GM19023 (cell line): ENCODE data around the gene ZNF804B.
"Not testable (repeated sequence)": the region's sequence is repeated elsewhere in the genome, so short reads cannot be mapped to it uniquely, and the experiment has no call there.

ENCODE experiments used
- ATAC-seq: cut with Tn5 transposase; IDR thresholded peaks from one replicate; pipeline ENCODE4 v1.9.1; 2021; ENCODE audit warnings: mild to moderate bottlenecking, moderate library complexity; ENCODE audit not compliant: unreplicated experiment

The ZNF804B gene

DNA sequence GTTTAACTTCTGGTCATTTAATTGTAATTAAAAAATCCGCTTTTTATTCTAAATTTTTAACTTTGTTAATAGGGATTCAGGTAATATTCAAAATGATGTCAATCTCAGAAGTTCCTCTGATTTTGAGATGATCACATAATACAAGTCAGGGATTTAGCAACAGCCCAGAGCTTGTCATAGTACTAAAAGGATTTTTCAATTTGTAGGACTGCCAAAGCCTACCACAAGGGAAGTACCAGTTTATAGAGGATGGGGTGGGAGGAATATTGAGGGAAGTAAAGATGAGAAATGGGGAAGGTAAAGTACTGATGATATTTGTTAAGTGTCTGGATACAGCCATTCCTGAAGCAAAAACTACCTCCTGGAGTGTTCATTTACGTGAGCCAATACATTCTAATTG, 314.3 kb downstream of the ZNF804B start:
- no peak for ATAC-seq

DNA sequence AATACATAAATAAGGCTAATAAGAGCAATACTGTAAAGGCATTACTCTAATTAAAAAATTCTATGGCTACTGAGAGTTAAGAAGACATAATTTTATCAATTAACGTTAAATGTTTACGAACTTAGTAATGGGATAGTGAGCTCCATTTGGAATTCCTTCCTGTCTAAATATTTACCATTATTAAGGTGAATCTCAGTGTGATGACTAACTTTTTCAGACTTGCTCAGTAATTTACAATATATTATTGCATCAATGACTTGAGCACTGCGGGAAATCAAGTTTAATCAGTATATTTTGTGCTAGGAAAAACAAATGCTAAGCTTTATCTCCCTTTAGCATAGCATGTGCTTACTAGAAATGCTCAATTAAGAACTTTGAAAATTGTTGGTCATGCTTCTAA, 318.5 kb downstream of the ZNF804B start:
- ATAC-seq, result no peak

DNA sequence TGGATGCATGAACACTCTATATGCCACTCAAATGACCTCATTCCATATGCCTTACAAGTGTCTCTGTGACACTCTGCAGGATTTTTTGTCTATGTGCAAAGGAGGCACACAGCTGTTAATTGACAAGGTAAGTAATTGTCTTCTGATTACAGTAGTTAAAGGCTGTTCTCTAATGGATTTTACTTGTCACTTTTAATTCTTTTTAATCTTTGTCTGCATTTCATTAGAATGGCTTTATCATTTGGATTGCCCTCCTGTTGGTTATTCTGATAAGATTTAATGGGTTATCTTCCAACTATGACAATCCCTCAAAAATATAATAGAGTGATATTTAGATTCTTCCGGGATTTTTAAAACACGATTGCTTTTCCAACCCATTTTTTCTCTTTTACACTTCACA, 326.1 kb downstream of the ZNF804B start:
- no peak for ATAC-seq

DNA sequence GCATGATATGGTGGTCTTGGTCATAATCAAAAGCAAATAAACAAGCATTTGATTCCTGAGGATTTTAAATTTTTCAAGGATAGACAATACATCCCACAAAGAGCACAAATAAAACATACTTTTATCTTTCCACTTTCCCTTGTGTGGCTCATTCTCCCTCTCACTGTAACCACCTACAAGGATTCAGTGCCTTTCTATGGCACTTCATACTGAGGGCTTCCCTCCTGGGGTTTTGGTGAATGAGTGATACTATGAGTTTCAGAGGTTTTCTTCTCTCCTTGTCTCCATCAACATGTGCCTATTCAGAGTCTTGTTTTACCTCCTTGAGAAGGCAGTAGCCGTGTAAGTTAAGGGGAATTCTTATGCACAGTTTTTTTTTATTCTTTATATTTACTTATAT, 332.1 kb downstream of the ZNF804B start:
- no peak for ATAC-seq

DNA sequence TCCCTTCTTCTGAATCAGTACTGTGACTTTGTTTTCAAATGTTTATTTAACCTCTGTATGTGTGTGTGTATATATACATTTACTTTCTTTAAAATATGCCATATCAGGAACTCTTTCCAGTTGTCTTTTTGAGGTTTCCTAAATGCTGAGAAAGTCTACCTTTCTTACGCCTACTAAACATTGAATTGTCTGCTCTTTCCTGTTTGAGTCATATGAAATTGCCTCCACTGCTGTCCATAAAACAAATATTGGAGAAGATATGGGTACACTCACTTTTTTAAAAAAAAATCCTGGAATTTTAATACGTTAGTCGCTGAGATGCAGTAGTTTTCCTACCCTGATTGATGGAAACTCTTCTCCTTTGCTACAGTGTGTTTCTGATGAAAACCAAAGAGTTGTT, 334.8 kb downstream of the ZNF804B start:
- ATAC-seq, result no peak

DNA sequence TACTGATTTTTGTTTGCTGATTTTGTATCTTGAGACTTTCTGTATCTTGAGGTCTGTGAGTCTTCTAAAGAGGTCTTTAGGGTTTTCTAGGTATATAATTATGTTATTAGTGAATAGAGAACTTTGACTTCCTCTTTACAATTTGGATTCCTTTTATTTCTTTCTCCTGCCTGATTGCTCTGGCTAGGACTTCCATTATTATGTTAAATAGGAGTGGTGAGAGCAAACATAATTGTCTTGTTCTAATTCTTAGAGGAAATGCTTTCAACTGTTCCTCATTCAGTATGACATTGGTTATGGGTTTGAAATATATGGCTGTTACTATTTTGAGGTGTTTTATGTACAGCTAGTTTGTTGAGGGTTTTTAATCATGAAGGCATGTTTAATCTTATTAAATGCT, 344.1 kb downstream of the ZNF804B start:
- ATAC-seq, result no peak

DNA sequence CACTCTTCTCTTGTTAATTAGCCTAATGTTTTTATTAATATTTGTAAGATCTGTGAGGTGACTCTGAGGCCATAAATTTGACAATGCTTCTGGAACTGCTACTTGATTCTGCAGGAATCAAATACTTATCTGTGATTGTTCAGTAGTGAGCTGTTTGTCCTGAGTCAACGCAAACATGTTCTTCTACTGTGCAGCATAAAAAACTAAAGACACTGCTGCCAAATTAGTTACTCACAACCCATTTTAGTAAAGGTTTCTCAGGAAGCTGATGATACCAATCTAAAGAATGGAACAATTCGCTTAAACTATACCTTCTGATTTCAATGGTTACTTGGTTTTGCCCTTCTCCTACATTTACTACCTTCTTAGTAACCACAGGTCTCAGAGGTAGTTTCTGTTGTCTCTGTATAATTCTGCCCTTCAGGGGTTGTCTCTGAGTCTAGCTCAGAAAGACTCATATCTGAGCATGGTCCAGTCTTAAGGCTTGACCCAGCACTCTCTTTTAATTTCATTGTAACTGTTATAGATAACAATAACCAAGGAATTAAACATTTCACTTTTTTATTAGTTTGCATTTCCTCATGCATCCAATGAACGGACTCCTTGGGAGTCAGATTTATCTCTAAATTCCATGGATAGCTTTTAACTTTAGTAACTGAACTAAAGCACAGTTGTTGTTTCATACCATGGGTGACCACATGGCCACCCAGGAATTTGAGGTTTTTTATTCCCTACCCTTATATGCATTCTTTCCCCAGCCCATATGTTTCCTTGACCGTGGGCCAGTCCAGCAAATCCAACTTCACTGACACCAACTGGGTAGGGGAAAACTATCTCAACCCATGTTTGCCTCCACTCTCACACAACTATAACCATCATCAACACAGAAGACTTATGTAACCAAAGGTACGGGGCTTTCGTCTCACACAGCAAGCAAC, 345.5 kb downstream of the ZNF804B start:
- no peak for ATAC-seq

DNA sequence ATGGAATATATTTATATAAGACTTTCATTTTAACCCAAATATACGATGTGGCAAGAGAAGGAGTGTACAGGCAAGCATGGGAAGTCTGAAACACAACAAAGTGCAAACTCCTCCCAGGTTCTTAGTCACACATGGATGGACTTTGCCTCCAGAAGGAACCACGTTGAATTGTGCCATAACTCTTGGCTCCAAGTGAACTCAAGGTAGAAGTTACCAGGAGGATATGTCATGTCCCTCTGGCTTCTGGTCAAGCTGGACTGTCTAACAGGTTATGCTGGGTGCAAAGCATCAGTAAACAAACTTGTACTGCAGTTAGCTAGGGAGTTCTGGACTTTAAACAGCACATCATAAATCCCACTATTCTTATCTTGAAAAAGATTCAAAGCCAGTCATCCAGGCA, 364.4 kb downstream of the ZNF804B start:
- no peak for ATAC-seq

DNA sequence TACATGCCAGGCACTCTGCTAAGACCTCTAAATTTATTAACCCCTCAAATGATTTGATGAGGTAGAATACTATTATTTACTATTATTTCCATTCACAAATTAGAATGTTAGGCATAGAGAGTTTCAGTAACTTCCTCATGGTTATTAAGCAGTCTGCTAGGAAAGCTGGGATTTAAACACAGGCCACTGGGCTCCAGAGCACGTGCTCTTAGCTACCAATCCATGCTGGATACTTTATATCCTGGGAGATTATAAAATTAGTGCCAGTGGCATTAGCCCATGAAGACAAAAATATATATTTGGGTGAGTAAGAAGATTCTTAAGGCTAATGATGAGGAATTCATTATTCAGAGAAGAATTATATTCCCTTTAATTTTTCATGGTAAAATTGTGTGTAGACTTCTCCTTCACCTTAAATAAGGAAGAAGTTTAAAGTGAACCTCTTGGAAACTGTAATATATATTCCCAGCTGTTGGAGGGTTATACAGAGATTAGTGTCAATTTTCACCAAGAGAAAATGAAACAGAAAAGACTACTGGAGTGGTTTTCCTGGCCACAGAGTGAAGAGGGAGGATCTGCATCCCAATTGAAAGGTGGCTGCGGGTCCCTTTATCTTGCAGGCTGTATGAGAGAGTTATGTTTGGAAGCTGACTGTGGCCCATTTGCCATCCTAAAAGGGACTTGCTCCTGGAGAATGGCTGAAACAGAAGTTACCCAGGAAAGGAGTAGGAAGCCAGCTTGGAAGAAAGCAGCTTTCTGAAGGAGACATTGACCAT, 370.3 kb downstream of the ZNF804B start:
- no peak for ATAC-seq

DNA sequence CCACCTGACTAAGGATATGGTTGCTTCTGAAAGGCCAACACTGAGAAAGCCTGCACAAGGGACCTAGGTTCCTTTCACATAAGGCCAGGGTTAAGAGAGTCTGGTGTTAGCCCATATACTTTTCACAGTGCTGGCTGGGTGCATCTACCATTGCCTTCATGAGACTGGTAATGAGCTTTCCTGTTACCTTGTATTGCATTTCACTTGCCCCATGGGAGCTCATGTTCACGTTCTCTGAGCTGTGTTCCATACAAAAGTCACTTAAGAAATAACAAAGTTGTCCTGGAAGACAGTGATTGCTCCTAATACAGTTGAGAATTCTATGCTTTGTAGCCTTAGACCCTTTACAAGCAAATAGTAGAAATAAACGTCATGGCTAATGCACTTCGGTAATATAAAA, 373.9 kb downstream of the ZNF804B start:
- no peak for ATAC-seq

DNA sequence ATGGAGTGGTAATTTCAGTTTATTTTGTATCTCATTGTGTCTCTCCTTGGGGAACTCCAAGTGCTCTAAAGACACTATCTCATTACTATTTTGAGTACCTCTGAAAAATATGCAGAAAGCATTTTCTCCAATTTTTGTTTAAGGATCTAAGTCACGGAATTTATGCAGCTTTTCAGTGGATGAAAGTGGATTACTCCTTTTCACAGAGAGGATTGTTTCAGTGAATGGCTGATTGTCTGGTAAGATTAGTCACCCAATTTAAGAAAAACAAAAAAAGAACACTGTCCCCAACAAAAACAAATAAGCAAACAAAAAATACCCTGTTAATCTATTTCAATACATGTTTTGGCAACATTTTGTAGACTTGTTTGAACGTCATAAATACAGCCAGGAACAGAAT, 374.3 kb downstream of the ZNF804B start:
- ATAC-seq, result no peak

DNA sequence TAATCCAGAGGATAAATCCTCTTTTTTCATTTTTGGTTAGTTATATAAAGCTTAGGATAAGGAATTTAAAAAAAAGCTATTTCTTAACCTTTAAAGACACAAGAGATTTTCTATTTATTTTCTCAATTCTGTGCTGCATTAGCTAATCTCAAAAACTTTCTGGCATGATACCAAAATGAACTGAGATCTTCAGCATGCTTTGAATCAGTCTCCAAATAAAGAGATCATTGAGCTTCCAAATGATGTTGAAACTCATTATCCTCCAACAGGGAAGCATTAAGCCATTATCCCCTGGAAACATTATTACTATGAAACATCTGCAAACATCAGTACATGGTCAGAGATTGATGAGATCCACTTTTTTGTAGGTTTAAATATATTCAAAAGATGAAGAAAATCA, 386.3 kb downstream of the ZNF804B start:
- no peak for ATAC-seq

DNA sequence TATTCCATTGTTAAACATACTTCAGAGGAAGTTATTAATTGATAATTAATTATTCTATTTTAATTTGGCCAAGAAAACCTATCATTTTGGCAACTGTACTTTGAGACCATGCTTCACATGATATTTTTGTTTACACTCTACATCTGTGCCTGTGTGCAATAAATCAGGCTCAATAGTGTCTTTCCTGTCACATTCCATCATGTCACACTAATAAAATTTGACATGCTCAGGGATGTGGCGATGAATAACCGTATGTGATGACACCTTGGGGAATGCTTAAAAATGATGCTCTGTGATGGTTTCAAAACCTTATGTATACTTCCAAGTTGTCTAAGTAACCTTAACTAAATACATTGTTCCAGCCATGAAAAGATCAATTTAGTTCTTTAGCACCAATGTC, 400.6 kb downstream of the ZNF804B start:
- no peak for ATAC-seq

DNA sequence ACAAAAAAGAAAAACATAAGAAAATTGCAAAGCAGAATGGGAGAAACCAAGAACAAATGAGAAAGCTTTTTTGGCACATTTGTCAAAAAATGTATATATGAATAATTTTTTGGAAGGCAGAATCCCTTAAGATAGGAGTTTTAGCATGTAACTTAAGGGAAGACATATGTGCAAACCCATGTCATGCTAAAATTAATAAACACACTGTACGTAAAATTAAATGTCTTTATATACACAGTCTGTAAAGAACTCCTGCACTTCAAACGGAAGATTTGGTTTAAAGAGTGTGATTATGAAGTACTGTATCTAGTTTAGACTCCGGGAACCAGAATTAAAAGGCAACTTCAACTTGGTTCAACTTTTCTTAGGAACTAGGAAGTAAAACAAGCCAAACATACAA, 405.9 kb downstream of the ZNF804B start:
- ATAC-seq, result no peak

DNA sequence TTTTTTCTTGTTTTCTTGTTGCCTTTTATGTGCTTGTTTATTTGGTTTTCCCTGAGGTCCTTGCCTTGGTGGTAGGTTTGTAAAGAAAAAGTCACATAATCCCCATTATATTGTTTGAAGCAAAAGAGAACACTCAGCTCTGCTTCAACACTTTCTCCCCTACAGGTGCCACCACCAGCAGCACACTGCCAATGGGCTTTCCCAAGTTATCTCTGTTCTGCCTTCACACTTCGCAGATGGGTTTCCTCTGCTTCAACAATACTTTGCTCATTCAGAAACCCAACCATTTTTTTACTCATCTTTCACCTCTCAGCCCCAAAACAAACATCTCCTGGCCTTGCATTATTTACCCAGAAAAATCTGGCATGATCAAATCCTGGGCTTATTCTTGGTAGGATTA, 411.1 kb downstream of the ZNF804B start:
- ATAC-seq, result no peak

DNA sequence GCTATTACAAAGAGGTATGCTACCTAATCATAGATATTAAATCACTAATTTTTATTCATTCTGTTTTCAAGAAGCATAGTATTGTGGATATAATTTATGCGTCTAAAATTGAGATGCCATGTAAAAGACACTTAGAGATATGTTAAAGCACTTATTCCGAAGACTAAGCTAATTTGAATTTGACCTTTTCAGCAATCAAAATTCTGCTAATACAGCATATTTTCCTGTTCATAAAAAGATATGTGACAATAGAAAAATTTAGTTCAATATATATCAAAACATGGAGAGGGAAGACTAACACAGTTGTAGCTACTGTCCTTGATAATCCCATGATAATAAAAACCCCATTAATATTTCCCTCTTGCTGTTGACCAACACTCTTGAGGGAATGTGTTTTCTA, 422.6 kb downstream of the ZNF804B start:
- no peak for ATAC-seq

DNA sequence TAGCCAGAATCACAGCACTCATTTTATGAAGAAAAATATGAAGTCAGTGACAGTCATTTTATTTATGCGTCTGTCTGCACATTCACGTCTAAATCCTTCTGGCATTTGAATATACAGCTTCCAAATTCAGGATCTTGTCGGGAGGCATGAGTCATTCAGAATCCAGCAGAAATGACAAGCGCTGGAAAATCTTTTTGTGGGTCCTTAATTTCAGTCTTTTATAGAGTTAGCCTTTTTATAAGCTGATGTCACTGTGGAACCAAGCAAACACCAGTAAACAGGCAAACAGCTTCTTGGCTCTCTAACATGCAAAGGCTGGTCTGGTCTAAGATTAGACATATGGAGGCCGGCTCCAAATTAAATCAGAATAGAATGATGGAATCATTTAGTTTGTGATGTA, 424.2 kb downstream of the ZNF804B start:
- ATAC-seq, result no peak

DNA sequence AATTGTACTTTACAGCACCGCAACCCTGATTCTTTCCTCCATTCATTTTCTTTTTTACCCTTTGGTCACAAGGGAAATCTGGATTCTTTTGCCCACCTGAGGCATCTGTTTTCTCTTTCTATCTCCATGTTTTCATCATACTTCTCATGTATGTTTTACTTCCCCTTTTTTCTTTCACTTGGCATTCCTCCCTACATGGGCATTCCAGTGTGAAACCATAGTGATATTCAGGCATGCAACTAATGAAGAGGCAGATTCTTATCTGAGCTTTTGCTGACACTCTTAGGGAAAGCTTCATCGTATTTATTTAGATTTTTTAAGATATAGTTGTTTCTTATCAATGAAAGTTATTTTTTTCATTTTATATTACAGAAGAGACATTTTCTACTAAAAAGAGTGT, 441.3 kb downstream of the ZNF804B start:
- no peak for ATAC-seq

DNA sequence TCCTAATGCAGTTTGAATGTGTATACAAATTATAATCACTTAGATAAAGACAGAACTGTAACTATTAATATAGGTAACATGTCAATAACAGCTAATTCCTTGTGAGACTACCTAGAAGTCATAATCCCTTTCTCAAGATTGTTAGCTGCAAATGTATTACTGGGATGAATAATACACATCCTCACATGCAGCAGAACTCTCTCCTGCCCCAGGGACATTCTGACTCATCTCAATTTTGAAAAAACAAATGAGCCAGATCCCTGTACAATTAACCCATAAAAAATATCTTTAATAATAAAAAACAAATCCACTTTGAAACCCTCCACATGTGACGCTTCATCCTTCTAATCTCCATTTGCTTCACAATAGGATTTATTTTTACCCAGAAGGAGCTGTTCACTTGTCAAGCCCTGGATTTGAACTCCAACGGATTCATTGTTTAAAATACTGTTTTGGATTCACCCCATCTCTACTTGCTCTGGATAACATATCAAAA, 464.4 kb downstream of the ZNF804B start:
- no peak for ATAC-seq

DNA sequence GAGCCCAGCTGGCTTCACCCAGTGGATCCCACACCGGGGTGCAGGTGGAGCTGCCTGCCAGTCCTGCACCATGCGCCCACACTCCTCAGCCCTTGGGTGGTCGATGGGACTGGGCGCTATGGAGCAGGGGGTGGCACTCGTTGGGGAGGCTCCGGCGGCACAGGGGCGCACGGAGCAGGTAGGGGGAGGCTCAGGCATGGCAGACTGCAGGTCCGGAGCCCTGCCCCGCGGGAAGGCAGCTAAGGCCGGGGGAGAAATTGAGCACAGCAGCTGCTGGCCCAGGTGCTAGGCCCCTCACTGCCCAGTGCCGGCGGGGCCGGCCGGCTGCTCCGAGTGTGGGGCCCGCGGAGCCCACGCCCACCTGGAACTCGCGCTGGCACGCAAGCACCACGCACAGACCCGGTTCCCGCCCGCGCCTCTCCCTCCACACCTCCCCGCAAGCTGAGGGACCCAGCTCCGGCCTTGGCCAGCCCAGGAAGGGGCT, 469.2 kb downstream of the ZNF804B start:
- ATAC-seq, result not testable (repeated sequence)

DNA sequence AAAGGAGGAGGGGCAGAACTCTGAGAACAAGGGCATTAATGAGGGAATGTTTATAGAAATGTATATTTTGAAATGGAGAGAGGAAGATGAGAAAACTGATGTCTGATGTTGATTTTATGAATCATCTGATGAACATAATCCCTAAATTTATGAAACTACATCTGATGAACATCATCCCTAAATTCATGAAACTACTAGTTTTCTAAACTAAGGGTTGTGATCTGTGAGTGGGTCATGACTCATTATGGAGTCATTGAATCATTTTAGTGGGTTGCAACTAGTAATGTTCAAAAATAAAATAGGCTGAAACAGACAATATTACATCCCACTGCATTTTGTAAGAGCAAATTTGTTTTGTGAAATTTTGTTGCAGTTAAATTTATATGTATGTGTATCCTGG, 478.7 kb downstream of the ZNF804B start:
- no peak for ATAC-seq

DNA sequence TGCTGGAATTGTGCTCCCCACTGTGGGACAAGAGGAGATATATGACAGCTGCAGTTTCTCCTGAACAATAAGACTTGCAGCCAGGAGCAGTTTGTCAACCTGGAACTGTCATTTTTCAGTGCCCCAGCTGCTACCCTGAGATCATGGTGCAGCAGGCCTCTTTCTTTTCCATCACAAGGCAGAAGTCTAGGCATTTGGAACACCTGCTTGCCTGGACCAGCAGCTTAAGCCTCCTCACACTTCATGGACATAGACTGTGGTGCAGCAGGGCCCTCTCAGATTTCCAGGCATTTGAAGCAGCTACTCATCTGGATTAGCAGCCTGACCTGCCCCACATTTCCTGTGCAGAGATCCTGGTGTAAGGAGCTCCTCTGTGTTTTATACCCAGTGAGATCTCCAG, 486.7 kb downstream of the ZNF804B start:
- no peak for ATAC-seq
